Measurements from ENCODE around the gene STRN4. TPM values are rescaled to one million over a fixed set of nuclear protein-coding genes. Genes with fewer than 3 reads are reported as not detected.

The STRN4 gene
- total and polyA plus RNA-seq, 2 donors from 2014 or later, result 31.5 to 74.9 TPM

DNA sequence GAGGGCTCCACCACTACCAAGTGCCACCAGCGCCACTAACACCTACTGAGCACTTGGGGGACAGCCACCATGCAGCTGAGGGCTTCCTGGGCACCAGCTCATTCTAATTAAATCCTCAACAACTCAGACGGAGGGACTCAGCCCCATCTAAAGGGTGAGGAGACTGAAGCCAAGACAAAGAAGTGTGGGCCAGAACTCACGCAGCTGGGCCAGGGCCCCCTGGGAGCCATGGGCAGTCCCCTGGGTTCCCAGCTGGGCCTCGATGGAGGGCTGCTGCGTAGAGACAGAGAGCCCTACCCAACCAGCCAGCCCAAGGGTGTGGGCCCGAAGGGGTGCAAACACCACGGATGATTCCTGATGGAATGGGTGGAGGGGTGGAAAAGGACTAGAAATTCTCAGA is 16.6 kb downstream of the STRN4 start:
- no peak overlapping the region for H3K9ac ChIP-seq (ENCODE audit: low read length in 3 of 3)
- peaks cover 0 to 57% (median 36%) of the 10 kb centered on the region in 3 donors for H3K36me3 ChIP-seq (ENCODE audit: control insufficient read depth in 2 of 3, insufficient read depth in 3 of 3, low read length in 3 of 3)
- no peak overlapping the region for H3K4me3 ChIP-seq (ENCODE audit: low read length in 3 of 3)
- H3K27ac ChIP-seq (ENCODE audit: low read depth in 2 of 2, low read length in 2 of 2), result no peak overlapping the region
- peaks cover 0 to 10% (median 0%) of the 10 kb centered on the region in 3 donors for H3K4me1 ChIP-seq (ENCODE audit: control insufficient read depth in 2 of 3, insufficient read depth in 2 of 3, low read depth in 1 of 3, low read length in 3 of 3)
- FAIRE-seq, result no peak
- H3K27me3 ChIP-seq (ENCODE audit: control insufficient read depth, insufficient read depth, low read length), result no peaks in the 10 kb centered on the region
- H3K9me3 ChIP-seq (ENCODE audit: control insufficient read depth in 2 of 3, insufficient read depth in 1 of 3, low read length in 3 of 3), result no peaks in the 10 kb centered on the region
- TF ChIP-seq CTCF (IDR thresholded peaks at IDR 0.05; ENCODE audit: borderline replicate concordance, extremely low read depth, insufficient read depth), result no peak
- intact Hi-C loops (cut with DNase I), result no loop called here
- DNase-seq, result no peak

DNA sequence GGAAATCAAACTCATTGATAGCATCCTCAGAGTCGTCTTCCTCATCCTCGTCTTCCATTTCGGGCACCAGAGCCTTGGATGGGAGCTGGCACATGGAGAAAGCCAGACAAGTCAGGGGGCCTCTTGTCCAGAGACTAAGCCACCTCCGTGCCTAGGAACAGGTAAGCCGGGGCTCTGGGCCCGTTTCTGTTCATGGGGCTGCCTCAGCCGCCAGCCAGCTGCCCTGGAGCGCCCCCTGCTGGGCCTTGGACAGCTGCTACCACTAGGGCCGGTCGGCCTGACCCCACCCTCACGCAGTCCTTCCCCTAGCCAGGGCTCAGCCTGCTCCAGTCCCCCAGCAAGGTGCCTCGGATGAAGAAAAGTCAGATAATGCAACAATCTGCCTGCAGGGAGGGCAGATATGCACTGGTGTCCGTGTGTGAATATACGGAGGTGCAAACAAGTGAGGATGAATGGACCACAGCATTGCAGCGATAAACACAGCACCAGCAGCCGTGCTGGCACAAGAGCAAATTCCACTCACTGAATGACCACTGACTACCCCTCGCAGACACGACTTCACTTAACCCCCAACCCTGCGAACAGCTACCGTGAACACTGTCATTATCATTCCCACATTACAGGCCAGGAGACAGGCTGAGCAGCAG is 17.4 kb downstream of the STRN4 start:
- peak; percentile 83 for TF ChIP-seq CTCF (IDR thresholded peaks at IDR 0.05; ENCODE audit: borderline replicate concordance, extremely low read depth, insufficient read depth)
- intact Hi-C loops (cut with DNase I), result no loop called here
- no peak overlapping the region for H3K9ac ChIP-seq (ENCODE audit: low read length in 3 of 3)
- DNase-seq (peak; percentile 47 to 91 (median 71)), FAIRE-seq (no peak)
- no peak overlapping the region for H3K27ac ChIP-seq (ENCODE audit: low read depth in 2 of 2, low read length in 2 of 2)
- no peak overlapping the region for H3K4me3 ChIP-seq (ENCODE audit: low read length in 3 of 3)
- no peaks in the 10 kb centered on the region for H3K27me3 ChIP-seq (ENCODE audit: control insufficient read depth, insufficient read depth, low read length)
- peaks cover 0 to 10% (median 0%) of the 10 kb centered on the region in 3 donors for H3K4me1 ChIP-seq (ENCODE audit: control insufficient read depth in 2 of 3, insufficient read depth in 2 of 3, low read depth in 1 of 3, low read length in 3 of 3)
- H3K9me3 ChIP-seq (ENCODE audit: control insufficient read depth in 2 of 3, insufficient read depth in 1 of 3, low read length in 3 of 3), result no peaks in the 10 kb centered on the region
- peaks cover 0 to 61% (median 34%) of the 10 kb centered on the region in 3 donors for H3K36me3 ChIP-seq (ENCODE audit: control insufficient read depth in 2 of 3, insufficient read depth in 3 of 3, low read length in 3 of 3)

GRCh38 chr19:46728208-46728607 is 18.0 kb downstream of the STRN4 start:
- Histone ChIP-seq H3K9me3 (ENCODE audit: control insufficient read depth in 2 of 3, insufficient read depth in 1 of 3, low read length in 3 of 3) (no peaks in the 10 kb centered on the region), H3K36me3 (ENCODE audit: control insufficient read depth in 2 of 3, insufficient read depth in 3 of 3, low read length in 3 of 3) (peaks cover 0 to 64% (median 35%) of the 10 kb centered on the region in 3 donors), H3K9ac (ENCODE audit: low read length in 3 of 3) (peak overlapping the region in 1 of 3 donors; percentile 26), H3K4me1 (ENCODE audit: control insufficient read depth in 2 of 3, insufficient read depth in 2 of 3, low read depth in 1 of 3, low read length in 3 of 3) (peaks cover 0 to 10% (median 0%) of the 10 kb centered on the region in 3 donors), H3K27ac (ENCODE audit: low read depth in 2 of 2, low read length in 2 of 2) (no peak overlapping the region), H3K27me3 (ENCODE audit: control insufficient read depth, insufficient read depth, low read length) (no peaks in the 10 kb centered on the region), H3K4me3 (ENCODE audit: low read length in 3 of 3) (no peak overlapping the region)
- FAIRE-seq (no peak), DNase-seq (peak in 3 of 5 donors; percentile 41 to 77 (median 62))
- no peak for TF ChIP-seq CTCF (IDR thresholded peaks at IDR 0.05; ENCODE audit: borderline replicate concordance, extremely low read depth, insufficient read depth)
- intact Hi-C loops (cut with DNase I), result no loop called here

Measured in kidney (tissue), 14 donors.